Memory B cell (primary cell): ENCODE data around the gene SMU1.

Experiments used
- ATAC-seq: fragments of 150-1000 bp; cut with Tn5 transposase; 2 replicates; pipeline ENCODE4 v1.10.0; 2021; ENCODE audit warnings: low read depth, mild to moderate bottlenecking, moderate library complexity
- DNase-seq, 2 donors: peaks; one replicate each; pipeline ENCODE4 v3.0.0; 2022; ENCODE audit warnings: low spot score in 2 of 2
- H3K27ac Mint-ChIP-seq: one replicate; pipeline ENCODE4 v1.8.0; 2022; ENCODE audit warnings: mild to moderate bottlenecking, moderate library complexity, mixed read lengths
- H3K27me3 Mint-ChIP-seq: one replicate; pipeline ENCODE4 v1.8.0; 2022; ENCODE audit warnings: mixed read lengths
- H3K36me3 Mint-ChIP-seq: one replicate; pipeline ENCODE4 v1.8.0; 2022; ENCODE audit warnings: mild to moderate bottlenecking, mixed read lengths
- H3K4me1 Mint-ChIP-seq: one replicate; pipeline ENCODE4 v1.8.0; 2022; ENCODE audit warnings: mixed read lengths
- H3K4me3 Mint-ChIP-seq: one replicate; pipeline ENCODE4 v1.8.0; 2022; ENCODE audit warnings: mild to moderate bottlenecking, moderate library complexity, mixed read lengths
- H3K9me3 Mint-ChIP-seq: one replicate; pipeline ENCODE4 v1.8.0; 2022; ENCODE audit warnings: mixed read lengths

The SMU1 gene

GRCh38 chr9:32992595-32993238, 83.8 kb downstream of the SMU1 start:
- Mint-ChIP-seq H3K9me3 (no peaks in the 10 kb centered on the region), H3K27ac (no peak overlapping the region), H3K4me1 (peaks cover 10% of the 10 kb centered on the region), H3K27me3 (no peaks in the 10 kb centered on the region), H3K36me3 (peaks cover 28% of the 10 kb centered on the region), H3K4me3 (no peak overlapping the region)
- DNase-seq, result no peak
- ATAC-seq, result no peak

DNA sequence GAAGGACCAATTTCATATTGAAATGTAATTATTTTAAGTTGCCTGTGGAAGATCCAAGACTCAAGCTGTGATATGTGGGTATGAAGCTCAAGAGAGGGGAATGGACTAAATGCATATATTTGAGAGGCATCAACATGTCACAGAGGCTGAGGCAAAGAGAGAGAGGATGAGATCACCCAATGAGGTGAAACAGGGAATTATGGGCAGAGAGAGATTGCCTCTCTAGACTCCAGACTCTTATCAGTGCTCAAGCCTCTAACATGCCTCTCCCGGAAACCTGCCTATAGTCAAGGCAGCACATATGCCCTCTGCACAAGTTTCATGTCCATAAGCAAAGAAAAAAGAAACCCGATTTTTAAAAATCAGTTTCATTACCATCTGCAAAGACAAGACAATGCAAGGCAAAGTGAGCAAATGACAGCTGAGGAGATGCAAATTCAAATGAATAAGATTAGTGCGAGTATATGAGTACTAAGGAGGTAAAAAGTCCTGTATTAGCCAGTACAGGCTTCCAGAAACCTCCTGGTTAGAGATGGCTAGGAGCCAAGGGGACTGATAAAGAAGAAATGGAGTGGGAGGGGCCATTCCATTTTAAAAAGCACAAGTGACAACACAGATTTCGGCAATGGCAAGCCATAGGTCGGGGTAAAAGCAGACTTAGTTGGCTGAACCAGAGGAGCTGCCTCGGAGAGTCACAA, 84.4 kb downstream of the SMU1 start:
- ATAC-seq, result no peak
- no peak overlapping the region for H3K4me3 Mint-ChIP-seq
- H3K27ac Mint-ChIP-seq, result no peak overlapping the region
- peaks cover 7% of the 10 kb centered on the region for H3K4me1 Mint-ChIP-seq
- H3K27me3 Mint-ChIP-seq, result no peaks in the 10 kb centered on the region
- no peaks in the 10 kb centered on the region for H3K9me3 Mint-ChIP-seq
- DNase-seq, result no peak
- peaks cover 30% of the 10 kb centered on the region for H3K36me3 Mint-ChIP-seq
